RWPE2 (cell line): ENCODE measurements around the gene P3R3URF.
A peak's percentile ranks its signal among the peaks of the same experiment; 100 is the strongest.

Experiments
- ATAC-seq: fragments of 200-7000 bp; cut with Tn5 transposase; 3 replicates; pipeline ENCODE4 v1.9.1; 2021; ENCODE audit warnings: low read depth
- DNase-seq: peaks from one replicate; pipeline ENCODE4 v3.0.0-alpha.2; 2020; ENCODE audit warnings: low spot score
- H3K27ac ChIP-seq: fragments of 450-650 bp; 2 replicates; pipeline ENCODE4 v1.5.1; 2017; ENCODE audit warnings: mild to moderate bottlenecking; ENCODE audit not compliant: poor library complexity, severe bottlenecking
- H3K27me3 ChIP-seq: fragments of 250-450 bp; sonication (Bioruptor Pico); 2 replicates; pipeline ENCODE4 v1.5.1; 2021; ENCODE audit warnings: mild to moderate bottlenecking, moderate library complexity; ENCODE audit not compliant: insufficient read depth, poor library complexity, severe bottlenecking
- H3K36me3 ChIP-seq: fragments of 250-450 bp; sonication (Bioruptor Pico); 2 replicates; pipeline ENCODE4 v1.5.1; 2020; ENCODE audit warnings: low read depth, mild to moderate bottlenecking, moderate library complexity
- H3K4me1 ChIP-seq: fragments of 250-450 bp; sonication (Bioruptor Pico); 2 replicates; pipeline ENCODE4 v1.5.1; 2021; ENCODE audit warnings: mild to moderate bottlenecking, moderate library complexity; ENCODE audit not compliant: insufficient read depth, poor library complexity, severe bottlenecking
- H3K4me3 ChIP-seq: fragments of 250-450 bp; sonication (Bioruptor Pico); 2 replicates; pipeline ENCODE4 v1.5.1; 2021; ENCODE audit warnings: mild to moderate bottlenecking, moderate library complexity; ENCODE audit not compliant: severe bottlenecking
- H3K9me3 ChIP-seq: fragments of 250-450 bp; sonication (Bioruptor Pico); 2 replicates; pipeline ENCODE4 v1.5.1; 2021; ENCODE audit warnings: mild to moderate bottlenecking, moderate library complexity; ENCODE audit not compliant: severe bottlenecking
- TF ChIP-seq, protein P1 (sequence below): fragments of 450-650 bp; IDR thresholded peaks from one replicate; pipeline ENCODE4 v1.5.1; 2017; ENCODE audit warnings: mild to moderate bottlenecking, moderate library complexity; ENCODE audit not compliant: poor library complexity, severe bottlenecking

P3R3URF gene

GRCh38 chr1:46210561-46210960, 34.3 kb upstream of the P3R3URF start:
- TF ChIP-seq, protein P1, sequence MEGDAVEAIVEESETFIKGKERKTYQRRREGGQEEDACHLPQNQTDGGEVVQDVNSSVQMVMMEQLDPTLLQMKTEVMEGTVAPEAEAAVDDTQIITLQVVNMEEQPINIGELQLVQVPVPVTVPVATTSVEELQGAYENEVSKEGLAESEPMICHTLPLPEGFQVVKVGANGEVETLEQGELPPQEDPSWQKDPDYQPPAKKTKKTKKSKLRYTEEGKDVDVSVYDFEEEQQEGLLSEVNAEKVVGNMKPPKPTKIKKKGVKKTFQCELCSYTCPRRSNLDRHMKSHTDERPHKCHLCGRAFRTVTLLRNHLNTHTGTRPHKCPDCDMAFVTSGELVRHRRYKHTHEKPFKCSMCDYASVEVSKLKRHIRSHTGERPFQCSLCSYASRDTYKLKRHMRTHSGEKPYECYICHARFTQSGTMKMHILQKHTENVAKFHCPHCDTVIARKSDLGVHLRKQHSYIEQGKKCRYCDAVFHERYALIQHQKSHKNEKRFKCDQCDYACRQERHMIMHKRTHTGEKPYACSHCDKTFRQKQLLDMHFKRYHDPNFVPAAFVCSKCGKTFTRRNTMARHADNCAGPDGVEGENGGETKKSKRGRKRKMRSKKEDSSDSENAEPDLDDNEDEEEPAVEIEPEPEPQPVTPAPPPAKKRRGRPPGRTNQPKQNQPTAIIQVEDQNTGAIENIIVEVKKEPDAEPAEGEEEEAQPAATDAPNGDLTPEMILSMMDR = no peak
- no peaks in the 10 kb centered on the region for H3K4me1 ChIP-seq
- no peaks in the 10 kb centered on the region for H3K27me3 ChIP-seq
- DNase-seq = no peak
- no peaks in the 10 kb centered on the region for H3K9me3 ChIP-seq
- no peak for ATAC-seq
- peaks cover 17% of the 10 kb centered on the region for H3K36me3 ChIP-seq
- H3K4me3 ChIP-seq = no peak overlapping the region
- H3K27ac ChIP-seq = no peak overlapping the region

- no peak overlapping the region for H3K4me3 ChIP-seq
- ATAC-seq = no peak
These were observed 30.1 kb upstream of the P3R3URF start for GRCh38 chr1:46206399-46206798.

DNA sequence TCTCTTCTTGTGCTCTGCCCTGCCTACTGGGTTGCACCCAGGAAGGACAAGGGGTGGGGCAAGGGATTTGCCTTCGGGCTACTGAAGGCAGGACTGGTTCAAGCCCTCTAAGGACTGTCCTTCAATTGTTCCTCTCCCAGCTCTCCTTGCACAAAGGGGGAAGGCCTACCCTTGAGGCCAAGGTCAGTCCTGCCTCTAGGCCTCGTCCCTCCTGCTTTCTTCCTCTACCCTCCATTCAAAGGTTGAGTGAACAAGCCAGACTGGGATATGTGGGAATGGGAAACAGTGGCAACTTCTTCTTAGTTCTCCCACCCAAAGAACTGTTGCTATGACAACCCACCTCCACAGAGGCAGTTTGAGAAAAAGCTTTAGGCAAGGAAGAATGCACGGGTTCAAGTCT, 29.5 kb upstream of the P3R3URF start:
- TF ChIP-seq, protein P1 = no peak
- ATAC-seq (no peak), DNase-seq (no peak)
- Histone ChIP-seq H3K27ac (peak overlapping the region; percentile 15), H3K4me3 (no peak overlapping the region), H3K27me3 (no peaks in the 10 kb centered on the region), H3K36me3 (peaks cover 17% of the 10 kb centered on the region), H3K4me1 (peaks cover 3% of the 10 kb centered on the region), H3K9me3 (no peaks in the 10 kb centered on the region)

More at GRCh38 chr1:46206399-46206798, 30.1 kb upstream of the P3R3URF start:
- peaks cover 17% of the 10 kb centered on the region for H3K36me3 ChIP-seq
- TF ChIP-seq, protein P1 = no peak
- H3K27ac ChIP-seq = no peak overlapping the region
- no peaks in the 10 kb centered on the region for H3K9me3 ChIP-seq
- no peaks in the 10 kb centered on the region for H3K27me3 ChIP-seq
- DNase-seq = no peak
- peaks cover 3% of the 10 kb centered on the region for H3K4me1 ChIP-seq

GRCh38 chr1:46205141-46205540, 28.9 kb upstream of the P3R3URF start:
- H3K27me3 ChIP-seq = no peaks in the 10 kb centered on the region
- TF ChIP-seq, protein P1 = no peak
- H3K27ac ChIP-seq = peak overlapping the region; percentile 68
- H3K9me3 ChIP-seq = no peaks in the 10 kb centered on the region
- peaks cover 3% of the 10 kb centered on the region for H3K4me1 ChIP-seq
- ATAC-seq = no peak
- H3K4me3 ChIP-seq = no peak overlapping the region
- peaks cover 17% of the 10 kb centered on the region for H3K36me3 ChIP-seq
- DNase-seq = no peak

DNA sequence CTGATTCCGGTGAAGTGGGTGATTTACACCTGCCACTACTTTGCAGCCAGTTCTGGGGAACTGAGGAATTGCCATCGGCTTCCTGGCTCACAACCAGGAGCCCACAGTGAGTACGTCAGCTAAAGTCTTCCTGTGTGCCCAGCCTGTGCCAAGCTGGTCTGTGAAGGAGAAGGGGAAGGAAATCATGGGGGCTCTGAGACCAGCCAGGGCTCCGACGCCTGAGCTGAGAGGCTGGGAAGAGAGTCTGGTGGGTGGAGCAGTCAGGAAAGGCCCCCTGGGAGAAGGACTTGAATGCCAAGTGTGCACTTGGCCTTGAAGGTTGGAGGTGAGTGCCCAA, 28.1 kb upstream of the P3R3URF start:
- DNase-seq (no peak), ATAC-seq (no peak; the same call in 2 of the 3 replicates)
- H3K4me3 ChIP-seq = peak overlapping the region; percentile 50
- no peaks in the 10 kb centered on the region for H3K27me3 ChIP-seq
- H3K27ac ChIP-seq = peak overlapping the region; percentile 68
- TF ChIP-seq, protein P1 = no peak
- H3K9me3 ChIP-seq = no peaks in the 10 kb centered on the region
- peaks cover 3% of the 10 kb centered on the region for H3K4me1 ChIP-seq
- H3K36me3 ChIP-seq = peaks cover 17% of the 10 kb centered on the region
